Sigmoid colon (tissue), 4 donors: Measurements from ENCODE around the gene IKZF4.

Source experiments
- CTCF ChIP-seq, 4 experiments: fragments of 450-650 bp in 3 of 4; fragments of 200-600 bp in 1 of 4; IDR thresholded peaks; one replicate each; pipeline ENCODE4 v1.5.1; 2016 to 2019; ENCODE audit warnings: antibody characterized with exemption in 4 of 4, mild to moderate bottlenecking in 3 of 4, moderate library complexity in 2 of 4
- EP300 ChIP-seq, 4 donors: sonication (generic); formaldehyde crosslinking; IDR thresholded peaks; one replicate each; pipeline ENCODE4 v1.6.1; 2017; ENCODE audit warnings: antibody characterized with exemption in 4 of 4
- POLR2AphosphoS5 ChIP-seq, 4 donors: sonication (generic); formaldehyde crosslinking; IDR thresholded peaks; one replicate each; pipeline ENCODE4 v1.6.1; 2017; ENCODE audit warnings: antibody characterized with exemption in 4 of 4

DNA sequence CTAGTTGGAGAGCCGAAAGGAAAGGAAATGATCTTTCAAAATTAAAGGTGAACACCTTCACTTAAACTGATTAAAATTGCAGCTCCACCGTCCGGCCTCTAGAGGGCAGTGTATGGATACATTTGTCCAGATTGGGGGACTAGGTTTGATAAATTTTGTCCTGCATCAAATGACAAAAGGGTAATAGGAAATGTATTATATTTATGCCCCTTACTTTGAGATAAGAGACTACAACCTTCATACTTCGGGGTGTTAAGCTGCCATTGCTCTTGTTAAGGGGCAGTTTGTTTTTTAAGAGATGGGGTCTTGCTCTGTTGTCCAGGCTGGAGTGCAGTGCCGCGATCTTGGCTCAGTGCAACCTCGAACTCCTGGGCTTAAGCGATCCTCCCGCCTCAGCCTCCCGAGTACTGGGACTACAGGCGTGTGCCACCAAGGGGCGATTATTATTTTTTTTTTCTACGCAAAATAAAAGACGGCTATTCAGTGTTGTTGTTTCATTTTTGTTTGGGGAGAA lies 24.6 kb upstream of the IKZF4 start:
- peak; percentile 70 to 83 (median 78) for TF ChIP-seq CTCF (IDR thresholded peaks at IDR 0.05)
- TF ChIP-seq POLR2AphosphoS5 (IDR thresholded peaks at IDR 0.05): no peak
- TF ChIP-seq EP300 (IDR thresholded peaks at IDR 0.05): no peak
